ENCODE measurements around the gene PPP1R9A.
A peak's percentile ranks its signal among the peaks of the same experiment; 100 is the strongest.

The PPP1R9A gene

DNA sequence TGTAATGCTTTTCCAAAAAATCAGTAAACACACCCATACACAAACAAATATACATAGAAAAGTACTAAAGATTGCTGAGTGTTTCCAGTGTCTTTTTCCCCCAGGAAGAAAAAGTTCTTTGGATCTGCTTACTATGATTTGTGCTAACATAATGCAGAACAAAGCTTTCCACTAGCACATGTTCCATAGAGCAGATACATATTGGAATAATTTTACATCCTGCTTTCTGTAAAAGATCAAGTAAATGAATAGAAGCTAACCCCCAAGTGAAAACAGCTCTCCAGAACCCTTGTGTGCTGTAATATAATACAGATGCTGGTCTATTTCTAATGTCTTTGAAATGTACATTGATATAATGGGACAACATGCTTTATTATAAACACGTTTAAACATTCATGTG lies 291.5 kb downstream of the PPP1R9A start:
- CTCF ChIA-PET, result interaction anchor here (0.6 to 1.6 kb wide), 9 partner anchors 8 to 910 kb away, joined by 3 to 6 read pairs (median 3); no protein-coding TSS in a partner anchor
- no peaks in the 10 kb centered on the region for H3K9me3 ChIP-seq (ENCODE audit: control insufficient read depth, insufficient read depth, low read depth, low read length)
- TF ChIP-seq ZNF211 (tag by site-specific recombination; IDR thresholded peaks at IDR 0.05; ENCODE audit: low read depth) (no peak), ZNF266 (tag by site-specific recombination; IDR thresholded peaks at IDR 0.05; ENCODE audit: low read depth) (no peak), ZNF2 (tag by site-specific recombination; IDR thresholded peaks at IDR 0.05) (no peak), ZNF23 (tag by site-specific recombination; IDR thresholded peaks at IDR 0.05; ENCODE audit: borderline replicate concordance) (no peak)
- TF ChIP-seq, protein P1, sequence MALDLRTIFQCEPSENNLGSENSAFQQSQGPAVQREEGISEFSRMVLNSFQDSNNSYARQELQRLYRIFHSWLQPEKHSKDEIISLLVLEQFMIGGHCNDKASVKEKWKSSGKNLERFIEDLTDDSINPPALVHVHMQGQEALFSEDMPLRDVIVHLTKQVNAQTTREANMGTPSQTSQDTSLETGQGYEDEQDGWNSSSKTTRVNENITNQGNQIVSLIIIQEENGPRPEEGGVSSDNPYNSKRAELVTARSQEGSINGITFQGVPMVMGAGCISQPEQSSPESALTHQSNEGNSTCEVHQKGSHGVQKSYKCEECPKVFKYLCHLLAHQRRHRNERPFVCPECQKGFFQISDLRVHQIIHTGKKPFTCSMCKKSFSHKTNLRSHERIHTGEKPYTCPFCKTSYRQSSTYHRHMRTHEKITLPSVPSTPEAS (tag by site-specific recombination; IDR thresholded peaks at IDR 0.05), result no peak

DNA sequence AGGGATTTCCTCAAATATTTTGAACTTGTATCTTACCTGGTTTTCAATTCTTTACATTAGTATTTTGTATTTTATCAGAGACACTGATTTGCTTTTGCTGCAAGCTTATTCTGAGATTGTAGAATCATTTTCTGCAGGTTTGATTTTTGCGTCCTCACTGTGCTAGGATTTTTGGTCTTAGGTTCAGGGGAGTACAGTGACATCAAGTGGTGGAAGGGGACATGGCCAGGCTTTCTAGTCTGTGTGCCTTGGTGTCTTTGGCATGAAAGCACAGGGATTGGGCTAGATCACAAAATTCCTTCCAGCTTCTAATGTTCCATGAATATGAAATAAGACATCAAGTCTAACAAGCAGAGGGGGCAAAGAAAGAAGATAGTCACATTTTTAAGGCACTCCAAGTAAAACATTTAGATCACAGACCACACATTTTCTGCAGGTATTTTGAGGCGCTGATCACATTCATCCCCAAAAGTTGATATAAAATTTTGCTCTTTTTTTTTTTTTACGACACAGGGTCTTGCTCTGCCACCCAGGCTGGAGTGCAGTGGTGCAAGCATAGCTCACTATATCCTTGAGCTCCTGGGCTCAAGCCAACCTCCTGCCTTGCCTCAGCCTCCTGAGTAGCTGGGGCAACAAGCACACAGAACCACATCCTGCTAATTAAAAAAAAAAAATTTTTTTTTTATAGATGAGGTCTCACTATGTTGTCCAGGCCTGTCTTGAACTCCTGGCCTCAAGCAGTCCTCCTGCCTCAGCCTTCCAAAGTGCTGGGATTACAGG lies 292.6 kb downstream of the PPP1R9A start:
- POLR2A ChIA-PET, result no interaction called here
- H3K9me3 ChIP-seq (ENCODE audit: control insufficient read depth, insufficient read depth, low read depth, low read length), result no peaks in the 10 kb centered on the region
- CTCF ChIA-PET, result interaction anchor here (0.6 to 1.6 kb wide), 17 partner anchors 9 to 1967 kb away, joined by 3 to 5 read pairs (median 3); no protein-coding TSS in a partner anchor
- H3K4me3 ChIP-seq (ENCODE audit: low read depth, low read length), result no peak overlapping the region
- no peaks in the 10 kb centered on the region for H3K36me3 ChIP-seq (ENCODE audit: control insufficient read depth in 2 of 2, insufficient read depth in 1 of 2, low read length in 2 of 2)
- no peaks in the 10 kb centered on the region for H3K4me1 ChIP-seq (ENCODE audit: control insufficient read depth, insufficient read depth, low read length)
- TF ChIP-seq ZNF654 (tag by site-specific recombination; IDR thresholded peaks at IDR 0.05; ENCODE audit: low read depth), result peak; percentile 78
- TF ChIP-seq, protein P2, sequence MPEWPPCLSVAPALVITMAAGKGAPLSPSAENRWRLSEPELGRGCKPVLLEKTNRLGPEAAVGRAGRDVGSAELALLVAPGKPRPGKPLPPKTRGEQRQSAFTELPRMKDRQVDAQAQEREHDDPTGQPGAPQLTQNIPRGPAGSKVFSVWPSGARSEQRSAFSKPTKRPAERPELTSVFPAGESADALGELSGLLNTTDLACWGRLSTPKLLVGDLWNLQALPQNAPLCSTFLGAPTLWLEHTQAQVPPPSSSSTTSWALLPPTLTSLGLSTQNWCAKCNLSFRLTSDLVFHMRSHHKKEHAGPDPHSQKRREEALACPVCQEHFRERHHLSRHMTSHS (tag by site-specific recombination; IDR thresholded peaks at IDR 0.05), result no peak
- TF ChIP-seq, protein P3, sequence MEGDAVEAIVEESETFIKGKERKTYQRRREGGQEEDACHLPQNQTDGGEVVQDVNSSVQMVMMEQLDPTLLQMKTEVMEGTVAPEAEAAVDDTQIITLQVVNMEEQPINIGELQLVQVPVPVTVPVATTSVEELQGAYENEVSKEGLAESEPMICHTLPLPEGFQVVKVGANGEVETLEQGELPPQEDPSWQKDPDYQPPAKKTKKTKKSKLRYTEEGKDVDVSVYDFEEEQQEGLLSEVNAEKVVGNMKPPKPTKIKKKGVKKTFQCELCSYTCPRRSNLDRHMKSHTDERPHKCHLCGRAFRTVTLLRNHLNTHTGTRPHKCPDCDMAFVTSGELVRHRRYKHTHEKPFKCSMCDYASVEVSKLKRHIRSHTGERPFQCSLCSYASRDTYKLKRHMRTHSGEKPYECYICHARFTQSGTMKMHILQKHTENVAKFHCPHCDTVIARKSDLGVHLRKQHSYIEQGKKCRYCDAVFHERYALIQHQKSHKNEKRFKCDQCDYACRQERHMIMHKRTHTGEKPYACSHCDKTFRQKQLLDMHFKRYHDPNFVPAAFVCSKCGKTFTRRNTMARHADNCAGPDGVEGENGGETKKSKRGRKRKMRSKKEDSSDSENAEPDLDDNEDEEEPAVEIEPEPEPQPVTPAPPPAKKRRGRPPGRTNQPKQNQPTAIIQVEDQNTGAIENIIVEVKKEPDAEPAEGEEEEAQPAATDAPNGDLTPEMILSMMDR (tag by site-specific recombination; IDR thresholded peaks at IDR 0.05), result peak; percentile 40; the same call in 1 of the 2 replicates
- TF ChIP-seq GLIS2 (tag by site-specific recombination; IDR thresholded peaks at IDR 0.05), result no peak
- no peak overlapping the region for H3K27ac ChIP-seq (ENCODE audit: extremely low read depth, low read depth, low read length)

More for the DNA sequence above, 291.5 kb downstream of the PPP1R9A start:
- no peaks in the 10 kb centered on the region for H3K36me3 ChIP-seq (ENCODE audit: control insufficient read depth in 2 of 2, insufficient read depth in 1 of 2, low read length in 2 of 2)
- POLR2A ChIA-PET, result no interaction called here
- no peaks in the 10 kb centered on the region for H3K4me1 ChIP-seq (ENCODE audit: control insufficient read depth, insufficient read depth, low read length)
- no peak overlapping the region for H3K27ac ChIP-seq (ENCODE audit: extremely low read depth, low read depth, low read length)
- no peak overlapping the region for H3K4me3 ChIP-seq (ENCODE audit: low read depth, low read length)

DNA sequence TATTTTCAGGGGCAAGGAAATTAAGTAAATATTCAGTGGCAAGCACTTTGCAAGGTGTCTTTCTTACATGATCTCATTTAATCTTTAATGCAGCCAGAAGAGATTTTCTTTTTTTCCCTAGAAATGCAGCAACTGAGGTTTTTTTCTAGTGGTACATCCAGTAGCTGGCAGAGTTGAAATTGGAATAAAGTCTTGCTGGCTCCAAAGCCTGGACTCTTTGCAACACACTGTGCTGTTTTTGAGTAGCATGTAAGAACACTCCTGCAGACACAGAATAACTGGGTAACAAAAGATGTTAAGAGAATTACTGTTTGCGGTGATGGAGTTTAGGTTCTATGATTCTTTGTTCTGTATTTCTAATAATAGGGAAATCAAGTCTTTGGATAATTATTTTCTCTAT lies 293.3 kb downstream of the PPP1R9A start:
- ChIA-PET CTCF (interaction anchor here (0.6 to 2.3 kb wide), 6 partner anchors 46 to 911 kb away, joined by 3 to 14 read pairs (median 4); no protein-coding TSS in a partner anchor), POLR2A (no interaction called here)
- Histone ChIP-seq H3K4me3 (ENCODE audit: low read depth, low read length) (no peak overlapping the region), H3K9me3 (ENCODE audit: control insufficient read depth, insufficient read depth, low read depth, low read length) (no peaks in the 10 kb centered on the region), H3K27ac (ENCODE audit: extremely low read depth, low read depth, low read length) (no peak overlapping the region), H3K36me3 (ENCODE audit: control insufficient read depth in 2 of 2, insufficient read depth in 1 of 2, low read length in 2 of 2) (no peaks in the 10 kb centered on the region), H3K4me1 (ENCODE audit: control insufficient read depth, insufficient read depth, low read length) (peaks cover 3% of the 10 kb centered on the region; the same call in 1 of the 2 replicates)
- TF ChIP-seq, protein P4, sequence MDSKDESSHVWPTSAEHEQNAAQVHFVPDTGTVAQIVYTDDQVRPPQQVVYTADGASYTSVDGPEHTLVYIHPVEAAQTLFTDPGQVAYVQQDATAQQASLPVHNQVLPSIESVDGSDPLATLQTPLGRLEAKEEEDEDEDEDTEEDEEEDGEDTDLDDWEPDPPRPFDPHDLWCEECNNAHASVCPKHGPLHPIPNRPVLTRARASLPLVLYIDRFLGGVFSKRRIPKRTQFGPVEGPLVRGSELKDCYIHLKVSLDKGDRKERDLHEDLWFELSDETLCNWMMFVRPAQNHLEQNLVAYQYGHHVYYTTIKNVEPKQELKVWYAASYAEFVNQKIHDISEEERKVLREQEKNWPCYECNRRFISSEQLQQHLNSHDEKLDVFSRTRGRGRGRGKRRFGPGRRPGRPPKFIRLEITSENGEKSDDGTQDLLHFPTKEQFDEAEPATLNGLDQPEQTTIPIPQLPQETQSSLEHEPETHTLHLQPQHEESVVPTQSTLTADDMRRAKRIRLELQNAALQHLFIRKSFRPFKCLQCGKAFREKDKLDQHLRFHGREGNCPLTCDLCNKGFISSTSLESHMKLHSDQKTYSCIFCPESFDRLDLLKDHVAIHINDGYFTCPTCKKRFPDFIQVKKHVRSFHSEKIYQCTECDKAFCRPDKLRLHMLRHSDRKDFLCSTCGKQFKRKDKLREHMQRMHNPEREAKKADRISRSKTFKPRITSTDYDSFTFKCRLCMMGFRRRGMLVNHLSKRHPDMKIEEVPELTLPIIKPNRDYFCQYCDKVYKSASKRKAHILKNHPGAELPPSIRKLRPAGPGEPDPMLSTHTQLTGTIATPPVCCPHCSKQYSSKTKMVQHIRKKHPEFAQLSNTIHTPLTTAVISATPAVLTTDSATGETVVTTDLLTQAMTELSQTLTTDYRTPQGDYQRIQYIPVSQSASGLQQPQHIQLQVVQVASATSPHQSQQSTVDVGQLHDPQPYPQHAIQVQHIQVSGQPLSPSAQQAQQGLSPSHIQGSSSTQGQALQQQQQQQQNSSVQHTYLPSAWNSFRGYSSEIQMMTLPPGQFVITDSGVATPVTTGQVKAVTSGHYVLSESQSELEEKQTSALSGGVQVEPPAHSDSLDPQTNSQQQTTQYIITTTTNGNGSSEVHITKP (tag by site-specific recombination; IDR thresholded peaks at IDR 0.05), result no peak
- TF ChIP-seq ZNF658 (tag by site-specific recombination; IDR thresholded peaks at IDR 0.05), result no peak
- TF ChIP-seq ZNF133 (tag by site-specific recombination; IDR thresholded peaks at IDR 0.05), result no peak
- TF ChIP-seq, protein P5, sequence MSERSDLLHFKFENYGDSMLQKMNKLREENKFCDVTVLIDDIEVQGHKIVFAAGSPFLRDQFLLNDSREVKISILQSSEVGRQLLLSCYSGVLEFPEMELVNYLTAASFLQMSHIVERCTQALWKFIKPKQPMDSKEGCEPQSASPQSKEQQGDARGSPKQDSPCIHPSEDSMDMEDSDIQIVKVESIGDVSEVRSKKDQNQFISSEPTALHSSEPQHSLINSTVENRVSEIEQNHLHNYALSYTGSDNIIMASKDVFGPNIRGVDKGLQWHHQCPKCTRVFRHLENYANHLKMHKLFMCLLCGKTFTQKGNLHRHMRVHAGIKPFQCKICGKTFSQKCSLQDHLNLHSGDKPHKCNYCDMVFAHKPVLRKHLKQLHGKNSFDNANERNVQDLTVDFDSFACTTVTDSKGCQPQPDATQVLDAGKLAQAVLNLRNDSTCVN (tag by site-specific recombination; optimal IDR thresholded peaks at IDR 0.05), result no peak
- TF ChIP-seq ZNF174 (tag by site-specific recombination; IDR thresholded peaks at IDR 0.05), result no peak
- TF ChIP-seq ZNF510 (tag by site-specific recombination; IDR thresholded peaks at IDR 0.05; ENCODE audit: insufficient replicate concordance), result no peak
- TF ChIP-seq SP3 (tag by site-specific recombination; IDR thresholded peaks at IDR 0.05), result no peak
- no peak for TF ChIP-seq ZNF792 (tag by site-specific recombination; IDR thresholded peaks at IDR 0.05)
